GM19099 (cell line): Measurements from ENCODE around the gene CLEC4D.

Experiments used
- POLR2A ChIP-seq: IDR thresholded peaks from 3 replicates; pipeline ENCODE4 v1.6.1; 2011; ENCODE audit warnings: low read depth; ENCODE audit not compliant: insufficient read length; ENCODE audit errors: extremely low read depth

CLEC4D gene

GRCh38 chr12:8513256-8513655 lies at the start of gene CLEC4D:
CLEC4D (plus strand) TSS chr12:8513503; CDS start chr12:8513733, 230 bp downstream.
- TF ChIP-seq POLR2A = no peak

- no peak for TF ChIP-seq POLR2A
These were observed 47.9 kb upstream of the CLEC4D start for GRCh38 chr12:8465301-8465996.

DNA sequence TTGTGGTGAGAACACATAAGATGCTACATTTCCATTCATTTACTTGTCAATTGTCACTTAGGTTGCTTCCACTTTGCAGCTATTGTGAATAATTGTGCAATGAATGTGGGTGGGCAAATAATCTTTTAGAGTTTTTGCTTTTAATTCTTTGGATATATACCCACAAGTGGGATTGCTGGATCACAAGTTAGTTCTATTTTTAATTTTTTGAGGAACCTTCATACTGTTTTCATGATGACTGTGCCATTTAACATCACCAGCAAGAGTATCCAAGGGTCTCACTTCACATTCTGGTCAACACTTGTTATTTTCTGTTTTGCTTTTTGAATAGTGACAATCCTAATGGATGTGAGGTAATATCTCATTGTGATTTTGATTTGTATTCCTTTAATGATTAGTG lies 47.1 kb upstream of the CLEC4D start:
- TF ChIP-seq POLR2A = no peak

DNA sequence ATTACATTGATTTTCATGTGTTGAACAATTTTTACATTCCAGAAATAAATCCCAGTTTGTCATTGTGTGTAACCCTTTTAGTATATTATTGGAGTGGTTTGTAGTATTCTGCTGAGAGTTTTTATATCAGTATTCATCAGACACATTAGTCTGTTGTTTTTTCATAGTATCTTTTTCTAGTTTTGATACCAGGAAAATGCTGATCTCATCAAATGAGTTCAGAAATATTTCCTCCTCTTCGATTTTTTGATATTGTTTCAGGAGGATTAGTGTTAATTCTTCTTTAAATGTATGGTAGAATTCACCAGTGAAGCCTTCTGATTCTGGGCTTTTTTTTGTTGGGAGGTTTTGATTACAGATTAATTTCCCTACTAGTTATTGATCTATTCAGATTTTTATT lies 42.2 kb upstream of the CLEC4D start:
- no peak for TF ChIP-seq POLR2A

- TF ChIP-seq POLR2A = no peak
These were observed 37.6 kb upstream of the CLEC4D start for GRCh38 chr12:8475508-8476203.

- TF ChIP-seq POLR2A = no peak
These were observed 30.7 kb upstream of the CLEC4D start for GRCh38 chr12:8482571-8483061.

- no peak for TF ChIP-seq POLR2A
These were observed 30.2 kb upstream of the CLEC4D start for GRCh38 chr12:8483079-8483478.

GRCh38 chr12:8491646-8492530 lies 21.4 kb upstream of the CLEC4D start:
- TF ChIP-seq POLR2A = no peak

DNA sequence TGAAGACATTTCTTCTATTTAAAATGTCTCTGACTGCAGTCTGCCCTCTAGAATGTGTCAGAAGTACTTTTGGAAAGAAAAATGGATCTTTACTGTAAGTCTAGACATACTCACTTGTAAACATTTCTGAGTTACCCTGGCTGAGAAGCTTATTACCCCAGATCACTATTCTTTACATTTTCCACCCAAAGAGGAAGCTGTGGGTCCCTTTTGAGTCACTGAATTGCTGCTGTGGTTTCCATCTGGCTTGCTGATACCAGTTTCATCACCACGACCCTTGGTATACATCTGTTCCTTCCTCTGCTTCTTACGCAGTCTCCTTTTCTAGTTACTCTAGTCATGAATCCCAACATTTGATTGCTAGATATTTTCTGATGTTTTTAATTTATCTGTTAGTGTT lies 20.2 kb upstream of the CLEC4D start:
- no peak for TF ChIP-seq POLR2A

GRCh38 chr12:8499616-8500015 lies 13.7 kb upstream of the CLEC4D start:
- TF ChIP-seq POLR2A = no peak

GRCh38 chr12:8501720-8502119 lies 11.6 kb upstream of the CLEC4D start:
- no peak for TF ChIP-seq POLR2A

GRCh38 chr12:8504351-8504750 lies 9.0 kb upstream of the CLEC4D start:
- TF ChIP-seq POLR2A = no peak

GRCh38 chr12:8507596-8507995 lies 5.7 kb upstream of the CLEC4D start:
- no peak for TF ChIP-seq POLR2A

- no peak for TF ChIP-seq POLR2A
These were observed 5.1 kb upstream of the CLEC4D start for GRCh38 chr12:8508223-8508622.
